HTERT RPE-1 (cell line): ENCODE results near the gene ELF4.

Source experiments
- in situ Hi-C: fragments of 300-500 bp; cut with MboI; formaldehyde crosslinking; loops from 4 replicates; pipeline ENCODE4 v1.14.3; 2020; ENCODE audit warnings: low sequenced_read_pairs

The ELF4 gene

GRCh38 chrX:130053236-130053635 lies 57.1 kb downstream of the ELF4 start:
- in situ Hi-C loops = no loop called here

DNA sequence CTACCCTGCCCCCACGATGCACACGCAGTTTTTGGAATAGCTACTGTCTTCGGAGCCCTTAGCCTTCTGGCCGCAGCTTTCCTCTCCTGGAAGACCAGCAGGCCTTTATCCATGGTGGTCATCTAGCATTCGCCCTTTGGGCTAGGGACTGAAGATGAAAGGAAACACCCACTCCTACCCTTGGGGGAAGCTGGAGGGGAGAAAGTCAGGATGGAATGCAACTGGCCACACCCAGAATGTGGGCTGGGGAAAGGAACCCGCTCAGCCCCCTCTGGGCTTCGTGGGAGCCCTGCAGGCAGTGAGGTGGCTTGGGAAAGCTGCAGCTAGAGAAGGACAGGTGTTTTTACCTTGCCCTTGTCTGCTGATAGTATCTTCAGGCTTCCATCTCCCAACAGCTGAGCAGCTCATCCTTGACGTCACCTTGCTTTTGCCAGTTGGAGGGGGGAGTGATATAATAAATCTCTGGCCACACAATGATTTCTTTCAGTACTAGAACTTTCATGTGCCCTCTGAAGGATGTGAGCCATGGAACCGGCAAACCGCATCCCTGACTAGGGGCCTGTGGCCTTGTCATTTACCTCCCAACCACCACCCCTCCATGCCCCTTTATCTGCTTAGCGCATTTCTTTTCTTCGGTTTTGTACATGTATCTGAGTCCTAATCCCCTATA lies 59.0 kb downstream of the ELF4 start:
- in situ Hi-C loops = no loop called here

DNA sequence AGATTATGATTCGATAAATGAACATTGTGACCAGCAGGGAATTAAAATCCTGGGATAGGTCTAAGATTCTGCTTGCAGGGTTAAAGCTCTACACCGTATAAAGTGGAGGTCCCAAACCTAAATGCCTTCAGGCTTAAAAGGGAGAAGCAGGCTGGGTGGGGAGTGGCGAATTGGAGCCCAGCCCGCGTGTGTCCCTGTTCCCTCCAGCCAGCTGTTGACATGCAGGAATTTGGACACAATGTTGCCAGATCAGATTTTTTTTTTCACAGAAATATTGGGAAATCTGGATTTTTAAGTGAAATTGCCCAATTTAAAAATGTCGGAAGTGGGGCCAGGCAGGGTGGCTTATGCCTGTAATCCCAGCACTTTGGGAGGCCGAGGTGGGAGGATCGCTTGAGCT lies 60.5 kb downstream of the ELF4 start:
- in situ Hi-C loops = no loop called here

DNA sequence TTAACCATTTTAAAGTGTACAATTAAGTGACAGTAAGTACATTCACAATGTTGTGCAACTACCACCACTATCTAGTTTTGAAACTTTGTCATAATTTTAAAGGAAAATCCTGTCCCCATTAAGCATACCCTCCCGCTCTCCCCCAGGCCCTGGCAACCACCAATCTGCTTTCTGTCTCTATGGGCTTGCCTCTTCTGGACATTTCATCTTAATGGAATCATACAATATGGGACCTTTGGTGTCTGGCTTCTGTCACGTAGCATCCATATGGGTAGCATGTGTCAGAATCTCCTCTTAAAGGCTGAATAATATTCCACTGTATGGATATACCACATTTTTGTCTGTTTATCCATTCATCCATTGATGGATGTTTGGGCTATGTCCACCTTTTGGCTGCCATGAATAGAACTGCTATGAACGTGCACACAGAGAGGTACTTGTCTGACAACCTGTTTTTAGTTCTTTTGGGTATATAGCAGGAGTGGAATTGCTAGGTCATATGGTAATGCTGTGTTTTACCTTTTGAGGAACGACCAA lies 61.5 kb downstream of the ELF4 start:
- in situ Hi-C loops = no loop called here

DNA sequence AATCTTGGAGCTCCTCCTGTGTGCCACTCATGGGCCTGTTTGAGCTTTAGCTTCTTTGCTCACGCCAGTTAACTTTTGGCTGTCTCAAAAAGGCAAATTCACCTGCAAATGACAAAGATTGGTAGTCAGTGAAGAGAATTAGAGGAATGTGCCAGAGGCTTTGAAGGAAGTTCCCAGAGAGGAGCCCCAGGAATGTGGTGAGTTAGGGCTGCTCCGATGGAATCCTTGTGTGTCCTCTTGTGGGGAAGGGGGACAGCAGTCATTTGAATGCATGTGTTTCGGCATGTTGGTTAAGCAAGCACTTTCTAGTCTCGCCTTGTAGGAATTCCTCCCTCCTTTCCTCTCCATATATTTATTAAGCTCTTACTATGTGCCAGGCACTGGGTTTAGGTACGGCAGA lies 62.9 kb downstream of the ELF4 start:
- in situ Hi-C loops = no loop called here

DNA sequence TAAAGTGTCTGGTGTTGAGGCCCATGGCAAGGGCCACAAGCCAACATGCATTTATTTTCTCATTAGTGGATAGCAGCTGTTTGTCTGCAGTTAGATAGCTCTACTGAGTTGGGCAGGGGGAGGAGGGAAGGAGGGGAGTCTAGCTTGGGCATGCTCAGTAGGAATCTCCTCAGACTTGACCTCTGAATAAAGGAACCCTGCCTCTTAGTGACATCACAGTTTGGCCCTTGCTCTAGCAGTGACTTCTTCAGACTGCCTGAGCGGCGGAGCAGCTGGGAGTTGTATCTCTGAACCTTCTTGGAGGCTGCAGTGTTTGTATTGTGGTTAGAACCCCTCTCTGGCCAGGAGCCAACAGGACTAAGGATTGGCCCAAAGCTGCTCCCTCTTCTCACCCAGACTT lies 70.5 kb downstream of the ELF4 start:
- in situ Hi-C loops = no loop called here

DNA sequence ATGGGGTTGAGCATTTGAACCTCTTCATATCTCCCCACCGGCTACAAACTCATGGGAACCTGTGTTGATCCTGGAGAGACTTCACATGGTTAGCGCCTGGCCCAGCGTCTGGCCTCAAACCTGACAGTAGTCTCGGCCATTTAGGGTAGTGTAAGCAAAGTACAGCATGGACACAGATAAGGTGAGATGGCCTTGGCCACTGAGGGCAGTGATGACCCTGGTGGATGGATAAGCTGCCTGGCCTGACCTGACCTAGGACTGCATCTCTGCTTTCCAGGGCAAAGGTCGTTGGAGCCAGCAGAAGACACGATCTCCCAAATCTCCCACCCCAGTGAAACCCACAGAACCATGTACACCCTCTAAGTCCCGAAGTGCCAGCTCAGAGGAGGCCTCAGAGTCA lies 76.1 kb downstream of the ELF4 start:
- in situ Hi-C loops = no loop called here

DNA sequence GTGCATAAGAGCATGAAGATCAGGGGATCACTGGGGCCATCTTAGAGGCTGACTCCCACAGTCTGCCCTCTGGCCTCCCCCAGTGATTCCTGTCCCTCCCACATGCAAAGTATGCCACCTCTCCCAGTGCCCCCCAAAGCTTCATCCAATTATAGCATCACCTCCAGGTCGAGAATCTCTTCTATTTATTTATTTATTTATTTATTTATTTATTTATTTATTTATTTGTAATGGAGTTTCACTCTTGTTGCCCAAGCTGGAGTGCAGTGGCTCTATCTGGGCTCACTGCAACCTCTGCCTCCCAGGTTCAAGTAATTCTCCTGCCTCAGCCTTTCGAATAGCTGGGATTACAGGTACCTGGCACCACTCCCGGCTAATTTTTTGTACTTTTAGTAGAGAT lies 77.7 kb downstream of the ELF4 start:
- in situ Hi-C loops = no loop called here

DNA sequence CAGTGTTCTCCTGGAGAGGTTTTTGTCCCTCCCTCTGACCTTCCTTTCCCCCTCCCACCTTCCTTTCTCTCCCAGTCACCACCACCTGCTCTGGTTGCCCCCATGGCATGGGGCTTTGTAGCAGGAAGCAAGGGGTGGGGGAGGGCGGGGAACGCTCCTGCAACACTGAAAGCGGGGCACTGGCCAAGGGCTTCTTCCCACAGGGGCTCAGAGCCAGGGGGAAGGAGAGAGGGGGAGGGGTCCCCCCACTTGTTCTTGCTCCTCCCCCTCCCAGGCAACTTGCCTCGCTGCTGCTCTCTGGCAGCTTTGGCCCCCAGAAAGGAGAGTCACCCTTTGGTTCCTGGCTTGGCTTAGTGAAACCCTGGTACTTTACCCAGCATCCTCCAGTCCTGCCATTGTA lies 79.5 kb downstream of the ELF4 start:
- in situ Hi-C loops = no loop called here

DNA sequence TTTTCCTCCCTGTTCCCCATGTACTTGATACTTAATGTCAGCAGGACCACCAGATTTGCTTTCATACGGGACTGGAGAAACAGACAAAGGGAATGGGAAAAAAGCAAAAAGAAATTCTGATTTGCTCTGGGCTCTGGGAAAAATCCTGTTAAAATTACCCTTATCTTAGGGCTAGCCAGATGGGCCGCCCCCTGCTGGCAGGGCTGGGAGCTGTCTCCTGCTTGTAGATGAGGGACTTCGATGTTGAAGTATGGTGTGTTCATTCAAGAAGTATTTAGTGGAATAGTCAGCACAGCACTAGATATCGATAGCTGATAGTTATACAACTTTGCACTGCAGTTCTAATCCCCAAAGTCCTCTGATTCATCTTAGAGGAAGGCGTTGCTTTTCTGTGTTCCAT lies 82.1 kb downstream of the ELF4 start:
- in situ Hi-C loops = no loop called here

- in situ Hi-C loops = no loop called here
These were observed 82.7 kb downstream of the ELF4 start for GRCh38 chrX:130027569-130027968.

- in situ Hi-C loops = no loop called here
These were observed 85.0 kb downstream of the ELF4 start for GRCh38 chrX:130025256-130025655.

- in situ Hi-C loops = no loop called here
These were observed 86.2 kb downstream of the ELF4 start for GRCh38 chrX:130024127-130024526.

- in situ Hi-C loops = no loop called here
These were observed 89.5 kb downstream of the ELF4 start for GRCh38 chrX:130020661-130021324.

DNA sequence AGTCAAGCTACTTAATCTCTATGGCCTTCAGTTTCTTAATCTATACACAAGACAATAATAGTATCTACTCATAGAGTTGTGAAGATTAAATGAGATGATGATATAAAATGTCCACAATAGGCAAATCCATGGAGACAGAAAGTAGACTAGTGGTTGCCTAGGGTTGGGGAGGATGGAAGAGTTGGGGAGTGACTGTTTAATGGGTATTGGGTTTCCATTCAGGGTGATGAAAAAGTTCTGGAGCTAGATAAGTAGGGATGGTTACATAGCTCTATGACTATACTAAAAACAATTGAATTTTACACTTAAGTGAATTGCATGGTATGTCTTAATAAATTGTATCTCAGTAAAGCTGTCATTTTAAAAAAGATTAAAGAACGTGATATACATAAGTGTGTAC lies 92.2 kb downstream of the ELF4 start:
- in situ Hi-C loops = no loop called here

DNA sequence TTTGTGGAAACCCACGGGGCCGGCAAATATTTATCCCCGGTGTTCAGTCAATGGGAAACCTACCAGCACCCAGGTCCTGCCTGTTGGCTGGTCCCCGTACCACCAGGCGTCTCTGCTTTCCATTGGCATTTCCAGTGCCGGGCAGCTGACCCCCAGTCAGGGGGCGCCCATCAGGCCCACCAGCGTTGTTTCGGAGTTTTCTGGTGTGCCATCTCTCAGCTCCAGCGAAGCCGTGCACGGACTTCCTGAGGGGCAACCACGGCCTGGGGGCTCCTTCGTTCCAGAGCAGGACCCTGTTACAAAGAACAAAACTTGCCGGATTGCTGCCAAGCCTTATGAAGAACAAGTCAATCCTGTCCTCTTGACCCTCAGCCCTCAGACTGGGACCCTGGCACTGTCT lies 95.1 kb downstream of the ELF4 start:
- in situ Hi-C loops = no loop called here
